GM20000 (cell line): Measurements from ENCODE around the gene ATP8B2.

Source experiments
- DNase-seq: peaks from one replicate; pipeline ENCODE4 v3.0.0; 2012; ENCODE audit warnings: low spot score
- TF ChIP-seq, protein P1 (sequence below): IDR thresholded peaks from 2 replicates; pipeline ENCODE4 v1.5.1; 2012; ENCODE audit warnings: mild to moderate bottlenecking, control low read depth; ENCODE audit errors: extremely low read depth, missing control alignments

Gene ATP8B2

DNA sequence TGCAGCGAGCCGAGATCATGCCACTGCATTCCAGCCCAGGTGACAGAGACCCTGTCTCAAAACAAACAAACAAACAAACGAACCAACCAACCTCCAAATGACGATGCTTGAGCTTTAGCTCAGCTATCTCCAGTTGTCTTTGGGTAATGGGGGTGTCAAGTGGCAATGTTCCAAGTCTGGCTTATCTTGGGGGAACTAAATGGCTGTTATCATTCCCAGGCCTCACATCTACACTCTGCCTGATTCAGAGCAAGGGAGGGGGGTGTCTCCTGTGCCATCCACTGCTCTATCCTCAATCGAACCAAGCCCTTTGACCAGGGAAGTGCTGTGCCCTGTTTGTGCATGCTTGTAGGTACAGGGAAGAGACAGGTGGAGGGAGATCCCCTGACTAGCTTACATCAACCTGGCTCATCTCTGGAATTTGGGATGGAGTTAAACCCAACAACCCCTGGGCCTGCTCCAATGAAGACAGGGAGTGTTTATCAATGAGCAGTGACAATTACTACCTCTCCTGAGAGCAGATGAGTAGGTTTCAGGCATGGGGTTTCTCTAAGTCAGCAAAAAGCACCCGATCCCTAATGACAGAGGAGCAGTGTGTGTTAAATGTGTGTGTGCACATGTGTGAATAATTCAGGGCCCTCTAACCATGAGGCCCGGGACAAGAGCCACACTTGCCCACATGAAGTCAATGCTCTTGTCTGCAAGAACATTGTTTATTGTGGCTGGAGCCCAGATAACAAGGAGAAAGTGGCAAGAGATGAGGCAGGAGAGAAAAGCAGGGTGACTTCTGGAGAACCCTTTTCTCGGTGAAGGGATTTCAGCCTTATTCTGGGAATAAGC, 59.5 kb downstream of the ATP8B2 start:
- no peak for DNase-seq
- TF ChIP-seq, protein P1, sequence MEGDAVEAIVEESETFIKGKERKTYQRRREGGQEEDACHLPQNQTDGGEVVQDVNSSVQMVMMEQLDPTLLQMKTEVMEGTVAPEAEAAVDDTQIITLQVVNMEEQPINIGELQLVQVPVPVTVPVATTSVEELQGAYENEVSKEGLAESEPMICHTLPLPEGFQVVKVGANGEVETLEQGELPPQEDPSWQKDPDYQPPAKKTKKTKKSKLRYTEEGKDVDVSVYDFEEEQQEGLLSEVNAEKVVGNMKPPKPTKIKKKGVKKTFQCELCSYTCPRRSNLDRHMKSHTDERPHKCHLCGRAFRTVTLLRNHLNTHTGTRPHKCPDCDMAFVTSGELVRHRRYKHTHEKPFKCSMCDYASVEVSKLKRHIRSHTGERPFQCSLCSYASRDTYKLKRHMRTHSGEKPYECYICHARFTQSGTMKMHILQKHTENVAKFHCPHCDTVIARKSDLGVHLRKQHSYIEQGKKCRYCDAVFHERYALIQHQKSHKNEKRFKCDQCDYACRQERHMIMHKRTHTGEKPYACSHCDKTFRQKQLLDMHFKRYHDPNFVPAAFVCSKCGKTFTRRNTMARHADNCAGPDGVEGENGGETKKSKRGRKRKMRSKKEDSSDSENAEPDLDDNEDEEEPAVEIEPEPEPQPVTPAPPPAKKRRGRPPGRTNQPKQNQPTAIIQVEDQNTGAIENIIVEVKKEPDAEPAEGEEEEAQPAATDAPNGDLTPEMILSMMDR, result no peak

DNA sequence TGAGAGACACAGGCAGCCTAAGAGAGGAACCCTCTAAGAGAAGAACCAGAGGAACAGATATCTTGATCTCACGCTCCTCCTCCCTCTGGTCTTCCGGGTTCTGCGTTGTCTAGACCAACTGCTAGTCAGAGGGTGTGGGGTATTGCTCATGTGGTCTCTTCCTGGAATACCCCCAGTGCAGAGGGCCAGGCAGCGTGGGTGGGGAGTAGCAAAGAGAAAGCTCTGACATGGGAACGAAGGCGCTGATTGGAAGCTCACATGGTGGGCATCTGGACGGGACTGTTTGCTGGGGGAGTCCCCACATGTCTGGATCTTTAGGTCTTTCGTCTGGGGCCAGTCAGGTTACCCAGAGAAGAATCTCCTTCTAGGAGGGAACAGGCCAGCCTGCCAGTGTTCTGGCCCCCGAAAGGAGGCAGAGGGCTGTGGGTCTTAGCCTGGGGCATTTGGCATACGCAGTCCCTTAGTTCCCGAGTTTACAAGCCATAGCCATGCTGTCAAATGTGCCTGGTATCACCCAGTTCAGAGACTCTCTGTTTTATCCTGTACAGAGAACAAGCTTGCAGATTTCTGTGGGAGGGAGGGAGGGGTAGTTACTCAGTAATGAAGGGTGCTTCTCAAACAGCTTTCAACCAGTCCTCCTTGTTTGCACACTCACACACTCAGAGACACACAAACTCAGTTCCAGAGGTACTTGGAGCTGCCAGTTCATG, 61.5 kb downstream of the ATP8B2 start:
- TF ChIP-seq, protein P1, result no peak
- peak; percentile 66 for DNase-seq

GRCh38 chr1:154391086-154391770, 65.9 kb downstream of the ATP8B2 start:
- TF ChIP-seq, protein P1, result no peak
- DNase-seq, result no peak

DNA sequence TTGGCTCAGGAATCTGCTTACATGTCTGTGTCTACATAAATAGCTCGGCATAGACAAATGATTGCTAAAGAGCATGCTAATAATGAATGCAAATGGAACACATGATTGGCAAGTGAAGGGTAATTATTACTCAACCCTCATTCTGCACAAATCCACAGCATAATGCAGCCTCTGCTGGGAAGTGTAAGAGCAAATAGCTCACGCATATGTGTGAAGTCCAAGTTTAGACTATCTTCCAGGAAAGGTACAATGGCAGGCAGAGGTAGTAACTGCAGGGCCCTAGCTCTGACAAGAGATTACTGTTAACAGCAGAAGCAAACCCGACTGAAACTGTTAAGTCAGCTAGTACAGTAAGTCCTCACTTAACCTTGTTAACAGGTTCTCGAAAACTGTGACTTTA, 72.8 kb downstream of the ATP8B2 start:
- no peak for DNase-seq
- TF ChIP-seq, protein P1, result no peak

GRCh38 chr1:154398678-154399077, 73.4 kb downstream of the ATP8B2 start:
- DNase-seq, result no peak
- TF ChIP-seq, protein P1, result no peak

DNA sequence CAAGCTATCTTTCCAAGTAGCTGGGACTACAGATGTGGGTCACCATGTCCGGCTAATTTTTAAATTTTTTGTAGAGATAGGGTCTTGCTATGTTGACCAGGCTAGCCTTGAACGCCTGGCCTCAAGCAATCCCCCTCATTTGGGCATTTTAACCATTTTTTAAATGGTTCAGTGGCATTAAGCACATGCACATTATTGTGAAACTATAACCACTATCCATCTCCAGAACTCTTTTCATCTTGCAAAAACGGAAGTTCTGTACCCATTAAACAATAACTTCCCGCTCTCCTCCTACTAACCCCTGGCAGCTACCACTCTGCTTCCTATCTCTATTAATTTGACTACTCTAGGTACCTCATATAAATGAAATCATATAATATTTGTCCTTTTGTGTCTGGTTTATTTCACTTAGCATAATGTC, 75.1 kb downstream of the ATP8B2 start:
- TF ChIP-seq, protein P1, result no peak
- no peak for DNase-seq
